ENCODE results near the gene RNF150.
"Not testable (repeated sequence)": the region's sequence is repeated elsewhere in the genome, so short reads cannot be mapped to it uniquely, and the experiment has no call there.

The RNF150 gene

DNA sequence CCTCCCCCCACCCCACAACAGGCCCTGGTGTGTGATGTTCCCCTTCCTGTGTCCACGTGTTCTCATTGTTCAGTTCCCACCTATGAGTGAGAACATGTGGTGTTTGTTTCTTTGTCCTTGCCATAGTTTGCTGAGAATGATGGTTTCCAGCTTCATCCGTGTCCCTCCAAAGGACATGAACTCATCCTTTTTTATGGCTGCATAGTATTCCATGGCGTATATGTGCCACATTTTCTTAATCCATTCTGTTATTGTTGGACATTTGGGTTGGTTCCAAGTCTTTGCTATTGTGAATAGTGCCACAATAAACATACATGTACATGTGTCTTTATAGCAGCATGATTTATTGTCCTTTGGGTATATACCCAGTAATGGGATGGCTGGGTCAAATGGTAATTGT, 312.7 kb downstream of the RNF150 start:
- DNase-seq (ENCODE audit: low spot score) = not testable (repeated sequence)

- no peak for DNase-seq (ENCODE audit: low spot score)
These were observed 313.7 kb downstream of the RNF150 start for GRCh38 chr4:140819610-140820009.

- DNase-seq (ENCODE audit: low spot score) = no peak
These were observed 314.8 kb downstream of the RNF150 start for GRCh38 chr4:140818433-140818832.

DNA sequence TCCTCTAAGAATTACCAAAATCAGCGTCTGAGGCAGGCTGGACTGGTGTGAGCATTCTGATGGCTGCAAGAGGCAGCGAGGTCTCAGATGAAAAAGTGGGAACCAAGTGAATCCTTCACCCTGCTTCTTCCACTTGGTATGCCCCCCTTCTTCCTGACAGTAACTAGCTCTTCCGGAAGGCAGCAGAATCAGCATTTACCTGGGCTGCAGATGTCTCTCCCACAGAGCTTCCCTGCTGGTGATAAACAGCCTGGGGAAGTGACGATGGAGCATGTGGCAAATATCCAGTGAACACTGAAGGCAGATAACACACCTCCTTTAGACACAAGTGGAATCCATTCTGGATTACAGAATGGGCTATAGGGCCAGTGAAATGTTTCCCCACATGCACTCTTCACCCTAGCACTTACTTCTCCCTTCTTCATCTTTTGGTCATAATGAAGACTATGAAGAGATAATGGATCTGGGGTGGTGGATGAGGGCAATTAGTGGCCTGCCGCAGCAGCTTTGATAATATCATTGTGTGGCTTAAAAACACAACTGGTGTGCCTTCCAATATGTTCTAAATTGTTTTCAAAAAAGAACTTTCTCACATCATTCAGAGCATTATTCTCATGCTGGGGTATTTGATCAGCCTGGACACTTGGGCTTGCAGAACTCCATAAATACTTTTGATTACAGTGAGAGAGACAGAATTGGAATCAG, 316.3 kb downstream of the RNF150 start:
- DNase-seq (ENCODE audit: low spot score) = no peak

- no peak for DNase-seq (ENCODE audit: low spot score)
These were observed 319.5 kb downstream of the RNF150 start for GRCh38 chr4:140813804-140814203.

DNA sequence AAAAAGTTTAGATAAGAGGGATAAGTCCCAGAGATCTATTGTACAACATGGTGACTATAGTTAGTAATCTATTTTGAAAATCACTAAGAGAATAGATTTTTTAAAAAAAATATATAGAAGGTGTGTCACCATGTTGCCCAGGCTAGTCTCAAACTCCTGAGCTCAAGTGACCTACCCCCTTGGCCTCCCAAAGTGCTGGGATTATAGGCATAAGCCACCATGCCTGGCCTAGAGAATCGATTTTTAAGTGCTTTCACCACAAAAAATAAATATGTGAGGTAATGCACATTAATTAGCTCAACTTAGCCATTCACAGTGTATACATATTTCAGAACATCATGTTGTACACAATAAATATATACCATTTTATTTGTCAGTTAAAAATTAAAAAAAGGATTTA, 320.4 kb downstream of the RNF150 start:
- DNase-seq (ENCODE audit: low spot score) = no peak

GRCh38 chr4:140811429-140811828, 321.8 kb downstream of the RNF150 start:
- no peak for DNase-seq (ENCODE audit: low spot score)

DNA sequence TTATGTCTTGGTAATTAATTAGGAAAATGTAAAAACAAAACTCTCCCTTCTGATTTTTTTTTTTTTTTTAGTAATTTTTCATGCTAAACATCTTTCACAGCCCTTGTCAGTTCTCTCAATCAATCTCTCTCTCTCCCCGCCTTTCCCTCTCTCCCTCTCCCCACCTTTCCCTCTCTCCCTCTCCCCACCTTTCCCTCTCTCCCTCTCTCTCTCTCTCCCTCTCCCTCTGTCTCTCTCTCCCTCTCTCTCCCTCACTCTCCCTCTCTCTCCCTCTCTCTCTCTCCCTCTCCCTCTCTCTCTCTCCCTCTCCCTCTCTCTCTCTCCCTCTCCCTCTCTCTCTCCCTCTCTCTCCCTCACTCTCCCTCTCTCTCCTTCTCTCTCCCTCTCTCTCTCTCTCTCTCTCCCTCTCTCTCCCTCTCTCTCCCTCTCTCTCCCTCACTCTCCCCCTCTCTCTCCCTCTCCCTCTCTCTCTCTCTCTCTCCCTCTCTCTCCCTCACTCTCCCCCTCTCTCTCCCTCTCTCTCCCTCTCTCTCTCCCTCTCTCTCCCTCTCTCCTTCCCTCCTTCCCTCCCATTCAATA, 322.6 kb downstream of the RNF150 start:
- DNase-seq (ENCODE audit: low spot score) = not testable (repeated sequence)

Data from putamen (tissue), 1 donor.